Measurements from ENCODE around the gene RAB37. TPM values are rescaled to one million over a fixed set of nuclear protein-coding genes. Genes with fewer than 3 reads are reported as not detected.

Gene RAB37
- total and polyA plus RNA-seq, 2 of the 13 experiments (the other 11 are each of a cell fraction or from before 2014, with no cell fraction given): 0.91 to 3.7 TPM

DNA sequence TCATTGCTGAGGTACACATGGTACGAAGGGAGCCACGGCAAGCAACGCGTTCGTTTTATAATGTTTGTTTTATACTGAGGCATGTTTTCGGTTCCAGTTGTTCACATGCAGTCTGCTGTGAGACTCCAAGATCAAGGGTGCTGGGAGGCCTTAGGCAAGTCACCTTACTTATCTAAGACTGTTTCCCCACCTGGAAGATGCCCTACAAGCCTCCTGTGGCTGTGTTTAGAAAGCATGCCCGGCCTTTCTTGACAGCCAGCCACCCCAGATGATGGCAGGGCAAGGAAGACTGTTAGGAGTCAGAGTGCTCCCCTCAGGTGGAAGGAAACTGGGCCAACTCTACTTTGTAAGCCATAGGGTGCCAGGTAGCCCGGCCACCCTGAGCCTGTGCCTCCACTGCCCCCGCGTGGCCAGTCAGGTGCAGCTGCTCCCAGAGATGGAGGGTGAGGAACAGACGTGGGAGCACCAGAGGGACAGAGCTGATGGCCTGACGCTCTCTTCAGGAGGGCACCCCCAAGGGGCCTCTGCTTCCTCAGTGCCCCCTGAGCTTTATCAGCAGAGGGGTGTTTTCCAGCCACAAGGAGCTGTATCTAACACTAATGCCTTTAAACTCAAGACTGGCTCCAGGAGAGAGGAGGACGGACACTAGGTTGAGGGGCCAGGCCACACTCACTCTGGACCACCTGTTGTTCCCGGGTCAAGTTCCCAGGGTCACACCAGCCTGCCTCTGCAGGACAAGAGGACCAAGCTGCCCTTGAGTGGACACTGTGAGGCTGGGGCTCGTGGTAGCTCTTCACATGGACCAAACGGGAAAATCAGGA, 33.7 kb downstream of the RAB37 start (continued):
- TF ChIP-seq, protein P1, sequence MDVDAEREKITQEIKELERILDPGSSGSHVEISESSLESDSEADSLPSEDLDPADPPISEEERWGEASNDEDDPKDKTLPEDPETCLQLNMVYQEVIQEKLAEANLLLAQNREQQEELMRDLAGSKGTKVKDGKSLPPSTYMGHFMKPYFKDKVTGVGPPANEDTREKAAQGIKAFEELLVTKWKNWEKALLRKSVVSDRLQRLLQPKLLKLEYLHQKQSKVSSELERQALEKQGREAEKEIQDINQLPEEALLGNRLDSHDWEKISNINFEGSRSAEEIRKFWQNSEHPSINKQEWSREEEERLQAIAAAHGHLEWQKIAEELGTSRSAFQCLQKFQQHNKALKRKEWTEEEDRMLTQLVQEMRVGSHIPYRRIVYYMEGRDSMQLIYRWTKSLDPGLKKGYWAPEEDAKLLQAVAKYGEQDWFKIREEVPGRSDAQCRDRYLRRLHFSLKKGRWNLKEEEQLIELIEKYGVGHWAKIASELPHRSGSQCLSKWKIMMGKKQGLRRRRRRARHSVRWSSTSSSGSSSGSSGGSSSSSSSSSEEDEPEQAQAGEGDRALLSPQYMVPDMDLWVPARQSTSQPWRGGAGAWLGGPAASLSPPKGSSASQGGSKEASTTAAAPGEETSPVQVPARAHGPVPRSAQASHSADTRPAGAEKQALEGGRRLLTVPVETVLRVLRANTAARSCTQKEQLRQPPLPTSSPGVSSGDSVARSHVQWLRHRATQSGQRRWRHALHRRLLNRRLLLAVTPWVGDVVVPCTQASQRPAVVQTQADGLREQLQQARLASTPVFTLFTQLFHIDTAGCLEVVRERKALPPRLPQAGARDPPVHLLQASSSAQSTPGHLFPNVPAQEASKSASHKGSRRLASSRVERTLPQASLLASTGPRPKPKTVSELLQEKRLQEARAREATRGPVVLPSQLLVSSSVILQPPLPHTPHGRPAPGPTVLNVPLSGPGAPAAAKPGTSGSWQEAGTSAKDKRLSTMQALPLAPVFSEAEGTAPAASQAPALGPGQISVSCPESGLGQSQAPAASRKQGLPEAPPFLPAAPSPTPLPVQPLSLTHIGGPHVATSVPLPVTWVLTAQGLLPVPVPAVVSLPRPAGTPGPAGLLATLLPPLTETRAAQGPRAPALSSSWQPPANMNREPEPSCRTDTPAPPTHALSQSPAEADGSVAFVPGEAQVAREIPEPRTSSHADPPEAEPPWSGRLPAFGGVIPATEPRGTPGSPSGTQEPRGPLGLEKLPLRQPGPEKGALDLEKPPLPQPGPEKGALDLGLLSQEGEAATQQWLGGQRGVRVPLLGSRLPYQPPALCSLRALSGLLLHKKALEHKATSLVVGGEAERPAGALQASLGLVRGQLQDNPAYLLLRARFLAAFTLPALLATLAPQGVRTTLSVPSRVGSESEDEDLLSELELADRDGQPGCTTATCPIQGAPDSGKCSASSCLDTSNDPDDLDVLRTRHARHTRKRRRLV (CRISPR knock-in tag; IDR thresholded peaks at IDR 0.05): peak; percentile 44; the same call in 1 of the 2 replicates
- peak; percentile 71; the same call in 1 of the 2 replicates for TF ChIP-seq NRL (CRISPR knock-in tag; IDR thresholded peaks at IDR 0.05; ENCODE audit: borderline replicate concordance)
- TF ChIP-seq, protein P2, sequence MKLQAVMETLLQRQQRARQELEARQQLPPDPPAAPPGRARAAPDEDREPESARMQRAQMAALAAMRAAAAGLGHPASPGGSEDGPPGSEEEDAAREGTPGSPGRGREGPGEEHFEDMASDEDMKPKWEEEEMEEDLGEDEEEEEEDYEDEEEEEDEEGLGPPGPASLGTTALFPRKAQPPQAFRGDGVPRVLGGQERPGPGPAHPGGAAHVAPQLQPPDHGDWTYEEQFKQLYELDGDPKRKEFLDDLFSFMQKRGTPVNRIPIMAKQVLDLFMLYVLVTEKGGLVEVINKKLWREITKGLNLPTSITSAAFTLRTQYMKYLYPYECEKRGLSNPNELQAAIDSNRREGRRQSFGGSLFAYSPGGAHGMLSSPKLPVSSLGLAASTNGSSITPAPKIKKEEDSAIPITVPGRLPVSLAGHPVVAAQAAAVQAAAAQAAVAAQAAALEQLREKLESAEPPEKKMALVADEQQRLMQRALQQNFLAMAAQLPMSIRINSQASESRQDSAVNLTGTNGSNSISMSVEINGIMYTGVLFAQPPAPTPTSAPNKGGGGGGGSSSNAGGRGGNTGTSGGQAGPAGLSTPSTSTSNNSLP (IDR thresholded peaks at IDR 0.05; ENCODE audit: low read depth, low read length): no peak
- TF ChIP-seq TEAD2 (CRISPR knock-in tag; IDR thresholded peaks at IDR 0.05): no peak
- no peak for TF ChIP-seq HCFC1 (IDR thresholded peaks at IDR 0.05; ENCODE audit: low read depth, low read length)
- peak; percentile 66; the same call in 1 of the 2 replicates for TF ChIP-seq ZBTB7B (CRISPR knock-in tag; IDR thresholded peaks at IDR 0.05)
- TF ChIP-seq YEATS4 (CRISPR knock-in tag; IDR thresholded peaks at IDR 0.05; ENCODE audit: borderline replicate concordance): no peak
- TF ChIP-seq, protein P3, sequence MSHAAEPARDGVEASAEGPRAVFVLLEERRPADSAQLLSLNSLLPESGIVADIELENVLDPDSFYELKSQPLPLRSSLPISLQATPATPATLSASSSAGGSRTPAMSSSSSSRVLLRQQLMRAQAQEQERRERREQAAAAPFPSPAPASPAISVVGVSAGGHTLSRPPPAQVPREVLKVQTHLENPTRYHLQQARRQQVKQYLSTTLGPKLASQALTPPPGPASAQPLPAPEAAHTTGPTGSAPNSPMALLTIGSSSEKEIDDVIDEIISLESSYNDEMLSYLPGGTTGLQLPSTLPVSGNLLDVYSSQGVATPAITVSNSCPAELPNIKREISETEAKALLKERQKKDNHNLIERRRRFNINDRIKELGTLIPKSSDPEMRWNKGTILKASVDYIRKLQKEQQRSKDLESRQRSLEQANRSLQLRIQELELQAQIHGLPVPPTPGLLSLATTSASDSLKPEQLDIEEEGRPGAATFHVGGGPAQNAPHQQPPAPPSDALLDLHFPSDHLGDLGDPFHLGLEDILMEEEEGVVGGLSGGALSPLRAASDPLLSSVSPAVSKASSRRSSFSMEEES (CRISPR knock-in tag; IDR thresholded peaks at IDR 0.05): no peak; the same call in 1 of the 2 replicates
- peak; percentile 83; the same call in 1 of the 2 replicates for TF ChIP-seq ZNF747 (CRISPR knock-in tag; IDR thresholded peaks at IDR 0.05; ENCODE audit: borderline replicate concordance)
- 0 out of 2 replicates have a peak, but pooled peaks have one; percentile 20 for TF ChIP-seq MZF1 (CRISPR knock-in tag; IDR thresholded peaks at IDR 0.05; ENCODE audit: borderline replicate concordance)
- TF ChIP-seq, protein P4, sequence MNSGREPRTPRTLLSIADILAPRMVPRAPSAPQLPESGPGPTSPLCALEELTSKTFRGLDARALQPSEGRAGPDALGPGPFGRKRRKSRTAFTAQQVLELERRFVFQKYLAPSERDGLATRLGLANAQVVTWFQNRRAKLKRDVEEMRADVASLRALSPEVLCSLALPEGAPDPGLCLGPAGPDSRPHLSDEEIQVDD (CRISPR knock-in tag; IDR thresholded peaks at IDR 0.05; ENCODE audit: borderline replicate concordance): 0 out of 2 replicates have a peak, but pooled peaks have one; percentile 16
- TF ChIP-seq ATF1 (CRISPR knock-in tag; IDR thresholded peaks at IDR 0.05): no peak
- TF ChIP-seq, protein P5, sequence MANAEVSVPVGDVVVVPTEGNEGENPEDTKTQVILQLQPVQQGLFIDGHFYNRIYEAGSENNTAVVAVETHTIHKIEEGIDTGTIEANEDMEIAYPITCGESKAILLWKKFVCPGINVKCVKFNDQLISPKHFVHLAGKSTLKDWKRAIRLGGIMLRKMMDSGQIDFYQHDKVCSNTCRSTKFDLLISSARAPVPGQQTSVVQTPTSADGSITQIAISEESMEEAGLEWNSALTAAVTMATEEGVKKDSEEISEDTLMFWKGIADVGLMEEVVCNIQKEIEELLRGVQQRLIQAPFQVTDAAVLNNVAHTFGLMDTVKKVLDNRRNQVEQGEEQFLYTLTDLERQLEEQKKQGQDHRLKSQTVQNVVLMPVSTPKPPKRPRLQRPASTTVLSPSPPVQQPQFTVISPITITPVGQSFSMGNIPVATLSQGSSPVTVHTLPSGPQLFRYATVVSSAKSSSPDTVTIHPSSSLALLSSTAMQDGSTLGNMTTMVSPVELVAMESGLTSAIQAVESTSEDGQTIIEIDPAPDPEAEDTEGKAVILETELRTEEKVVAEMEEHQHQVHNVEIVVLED (CRISPR knock-in tag; IDR thresholded peaks at IDR 0.05; ENCODE audit: borderline replicate concordance): peak; percentile 57; the same call in 1 of the 2 replicates
- peak; percentile 88 for TF ChIP-seq XRCC5 (optimal IDR thresholded peaks at IDR 0.05; ENCODE audit: low read length)
- TF ChIP-seq, protein P6, sequence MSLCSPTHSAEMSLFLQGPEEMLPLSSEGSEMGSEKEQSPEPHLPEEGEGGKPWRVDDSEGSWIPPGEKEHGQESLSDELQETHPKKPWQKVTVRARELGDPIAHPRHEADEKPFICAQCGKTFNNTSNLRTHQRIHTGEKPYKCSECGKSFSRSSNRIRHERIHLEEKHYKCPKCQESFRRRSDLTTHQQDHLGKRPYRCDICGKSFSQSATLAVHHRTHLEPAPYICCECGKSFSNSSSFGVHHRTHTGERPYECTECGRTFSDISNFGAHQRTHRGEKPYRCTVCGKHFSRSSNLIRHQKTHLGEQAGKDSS (CRISPR knock-in tag; IDR thresholded peaks at IDR 0.05; ENCODE audit: borderline replicate concordance, low read depth): peak; percentile 66; the same call in 1 of the 2 replicates
- TF ChIP-seq YEATS2 (CRISPR knock-in tag; IDR thresholded peaks at IDR 0.05; ENCODE audit: borderline replicate concordance): peak; percentile 70; the same call in 1 of the 2 replicates

Measured in HepG2 (cell line).